NCI-H1436 (cell line): Measurements from ENCODE around the gene PSMD12.
"Not testable (repeated sequence)": the region's sequence is repeated elsewhere in the genome, so short reads cannot be mapped to it uniquely, and the experiment has no call there.

Source experiments
- DNase-seq: peaks from one replicate; lab custom pipeline; 2025; lab: John Stamatoyannopoulos, UW

The PSMD12 gene

DNA sequence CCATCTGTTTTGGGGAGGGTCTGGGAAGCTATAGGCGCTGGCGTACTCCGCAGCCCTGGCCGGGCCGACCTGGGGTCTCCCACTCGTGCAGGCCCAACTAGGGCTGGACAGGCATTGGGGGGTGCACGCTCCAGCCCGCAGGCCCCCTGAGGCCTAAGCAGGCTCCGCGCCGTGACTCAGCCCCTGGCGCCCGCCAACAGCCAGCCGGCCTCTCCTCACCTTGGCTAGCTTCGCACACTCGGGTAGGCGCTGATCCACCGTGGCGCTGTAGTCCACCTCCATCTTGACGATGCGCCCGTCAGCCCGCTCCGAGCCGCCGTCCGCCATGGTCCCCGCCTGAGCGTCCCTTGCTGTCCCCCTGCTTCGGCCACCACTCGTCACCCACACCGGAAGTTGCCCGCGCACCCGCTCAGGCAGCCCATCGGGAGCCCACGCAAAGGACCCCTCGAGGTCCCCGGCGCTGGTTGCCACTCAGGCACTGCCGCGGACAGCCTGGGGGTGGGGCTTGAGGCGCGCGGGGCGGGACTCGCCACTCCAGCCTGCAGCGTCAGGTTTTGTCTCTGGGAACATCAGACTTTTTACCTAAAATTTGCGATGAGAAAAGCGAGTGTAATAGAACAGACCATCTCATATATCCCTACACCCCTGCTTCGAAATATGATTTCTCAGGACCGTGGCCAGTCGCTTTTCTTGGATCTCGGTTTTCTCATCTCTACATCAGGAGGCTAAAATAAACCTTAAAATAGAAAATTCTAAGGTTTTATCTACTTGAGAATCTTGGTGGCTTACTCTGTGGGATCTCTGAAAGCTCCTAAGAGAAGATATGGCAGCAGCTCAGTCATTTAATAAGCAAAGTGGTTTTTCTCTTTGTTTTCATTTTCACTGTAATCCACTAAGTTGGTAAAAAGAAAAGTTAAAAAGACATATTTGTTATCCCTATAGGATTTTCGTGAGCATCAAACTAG is at the start of gene PSMD12:
PSMD12 (minus strand) TSS at position 385 of the 965 bp plus-strand sequence; CDS start at position 327, 58 bp downstream.
- peak; percentile 95 for DNase-seq

DNA sequence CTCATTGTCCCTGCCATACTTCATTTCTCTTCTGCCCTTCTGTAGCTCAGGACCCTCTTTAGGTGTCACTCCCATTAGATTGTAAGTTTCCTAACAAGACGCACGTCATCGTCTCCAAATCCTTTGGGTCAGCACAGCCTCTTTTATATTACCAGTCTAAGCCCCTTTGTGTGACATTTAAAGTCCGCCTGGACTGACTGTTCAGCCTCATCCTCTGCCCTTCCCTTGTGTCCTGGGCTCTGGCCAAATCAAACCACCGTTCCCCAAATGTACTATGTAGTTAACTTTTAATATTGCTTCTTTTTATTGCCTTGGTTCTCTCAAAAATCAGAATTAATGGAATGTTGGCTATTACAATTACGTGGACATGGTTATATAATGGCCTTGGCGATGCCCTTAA is 48.9 kb upstream of the PSMD12 start:
- DNase-seq, result no peak

DNA sequence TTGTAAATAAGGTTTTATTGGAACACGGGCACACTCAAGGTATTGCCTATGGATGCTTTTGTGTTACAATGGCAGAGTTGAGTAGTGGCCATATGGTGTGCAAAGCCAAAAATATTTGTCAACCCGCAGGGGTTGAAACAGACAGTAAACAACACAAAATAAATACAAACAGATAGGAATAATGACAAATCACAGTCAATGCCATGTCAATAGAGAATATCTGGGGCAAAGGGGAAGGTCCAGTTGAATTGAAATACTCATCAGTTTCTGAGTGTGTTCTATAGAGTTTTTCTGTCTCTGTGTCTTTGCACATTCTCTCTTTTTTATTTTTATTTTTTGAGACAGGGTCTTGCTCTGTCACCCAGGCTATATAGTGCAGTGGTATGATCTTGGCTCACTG is 48.2 kb upstream of the PSMD12 start:
- DNase-seq, result no peak

DNA sequence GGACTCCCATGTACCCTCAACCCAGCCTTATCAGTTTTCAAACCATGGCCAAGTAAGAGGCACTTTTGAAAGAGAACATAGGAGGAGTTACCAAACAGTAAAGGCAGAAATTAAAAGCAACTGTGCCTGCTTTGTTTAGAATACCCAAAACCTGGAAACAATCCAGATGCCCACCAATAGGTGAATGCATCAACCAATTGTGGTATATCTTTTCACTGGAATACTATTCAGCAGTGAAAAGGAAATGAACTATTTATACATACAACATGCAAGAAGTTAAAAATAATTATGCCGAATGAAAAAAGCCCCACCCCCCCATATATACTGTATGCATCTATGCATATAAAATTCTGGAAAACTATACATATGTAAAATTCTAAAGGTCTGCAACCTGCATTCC is 47.8 kb upstream of the PSMD12 start:
- no peak for DNase-seq

DNA sequence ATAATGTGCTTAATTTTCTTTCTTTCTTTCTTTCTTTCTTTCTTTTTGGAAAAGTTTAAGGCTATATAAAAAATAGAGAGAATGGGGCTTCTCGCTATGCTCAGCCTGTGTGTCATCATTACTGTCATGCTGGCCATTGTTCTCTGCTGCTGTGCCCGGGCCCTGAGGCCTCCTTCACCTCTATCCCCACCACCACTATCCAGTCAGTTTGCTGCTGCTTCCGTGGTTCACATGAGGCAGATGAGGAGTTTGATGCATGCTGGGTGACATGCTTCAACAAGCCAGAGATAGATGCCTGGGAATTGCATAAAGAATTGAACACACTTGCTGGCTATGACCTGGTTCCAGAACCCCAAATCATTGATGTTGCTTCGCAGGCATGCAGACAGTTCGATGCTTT is 47.0 kb upstream of the PSMD12 start:
- no peak for DNase-seq

DNA sequence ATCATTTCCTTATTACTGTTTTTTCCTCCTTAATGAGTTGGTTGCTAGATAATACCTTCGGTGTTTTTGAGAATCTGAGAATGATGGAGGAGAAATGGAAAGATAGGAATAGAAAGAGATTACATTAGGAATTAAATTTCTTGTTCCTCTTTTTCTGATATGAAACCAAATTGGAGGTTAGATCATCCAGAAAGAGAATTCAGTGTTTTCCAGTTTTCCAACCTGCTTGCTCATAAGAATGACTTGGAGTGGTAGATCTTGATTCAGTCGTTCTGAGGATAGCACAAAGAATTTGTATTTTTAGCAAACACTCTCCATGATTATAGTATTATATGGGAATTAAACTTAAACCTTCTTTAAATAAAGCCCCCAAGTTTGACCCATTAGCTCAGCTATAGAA is 46.6 kb upstream of the PSMD12 start:
- DNase-seq, result no peak

- DNase-seq, result no peak
Observed at GRCh38 chr17:67412032-67412431, 45.7 kb upstream of the PSMD12 start.

GRCh38 chr17:67411397-67411796 is 45.0 kb upstream of the PSMD12 start:
- DNase-seq, result no peak

DNA sequence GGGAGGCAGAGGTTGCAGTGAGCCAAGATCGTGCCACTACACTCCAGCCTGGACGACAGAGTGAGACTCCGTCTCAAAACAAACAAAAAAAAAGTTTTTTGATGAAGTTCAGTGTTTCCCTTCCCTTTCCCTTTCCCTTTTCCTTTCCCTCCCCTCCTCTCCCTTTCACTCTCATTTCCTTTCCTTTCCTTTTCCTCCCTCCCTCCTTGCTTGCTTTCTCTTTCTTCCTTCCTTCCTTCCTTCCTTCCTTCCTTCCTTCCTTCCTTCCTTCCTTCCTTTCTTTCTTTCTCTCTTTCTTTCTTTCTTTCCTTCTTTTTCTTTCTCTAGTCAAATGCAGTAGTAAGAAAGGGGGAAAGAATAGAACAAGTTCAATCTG is 42.1 kb upstream of the PSMD12 start:
- DNase-seq, result not testable (repeated sequence)

- no peak for DNase-seq
Observed at GRCh38 chr17:67403483-67403882, 37.1 kb upstream of the PSMD12 start.

- DNase-seq, result no peak
Observed at GRCh38 chr17:67403065-67403464, 36.7 kb upstream of the PSMD12 start.

- no peak for DNase-seq
Observed at GRCh38 chr17:67401598-67402504, 35.5 kb upstream of the PSMD12 start.

DNA sequence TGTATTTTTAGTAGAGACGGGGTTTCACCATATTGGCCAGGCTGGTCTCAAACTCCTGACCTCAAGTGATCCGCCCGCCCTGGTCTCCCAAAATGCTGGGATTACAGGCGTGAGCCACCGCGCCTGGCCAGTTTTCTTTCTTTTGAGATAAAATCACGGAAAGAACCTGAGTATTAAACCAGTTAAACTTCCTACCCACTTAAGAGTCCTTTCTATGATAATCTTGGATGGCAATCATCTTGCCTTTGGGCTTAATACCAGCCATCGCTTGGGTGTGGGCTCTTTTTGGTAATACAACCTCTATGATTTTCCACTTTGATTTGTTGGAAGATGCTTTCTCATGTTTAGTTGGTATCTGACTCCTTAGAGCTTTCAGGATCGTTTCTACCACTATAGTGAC is 34.7 kb upstream of the PSMD12 start:
- no peak for DNase-seq

- no peak for DNase-seq
Observed at GRCh38 chr17:67400193-67400592, 33.8 kb upstream of the PSMD12 start.

DNA sequence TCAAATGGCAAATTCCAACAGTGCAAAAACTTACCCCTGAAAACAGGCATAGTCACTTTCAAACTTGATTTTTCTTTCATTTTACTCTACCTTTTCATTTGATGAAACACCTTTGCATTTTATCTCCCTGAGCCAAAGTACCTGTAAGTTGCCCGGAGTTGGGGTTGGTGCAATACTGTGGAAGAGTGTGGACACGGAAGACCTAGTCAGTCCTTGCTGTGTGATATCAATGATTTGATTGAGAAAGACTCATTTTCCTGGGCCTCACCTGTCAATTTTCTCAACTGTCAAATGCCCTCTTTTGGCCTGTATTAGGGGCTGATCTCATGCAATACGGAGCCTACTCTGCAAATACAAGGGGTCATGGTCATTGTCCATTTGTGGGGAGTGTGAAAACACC is 33.3 kb upstream of the PSMD12 start:
- no peak for DNase-seq

DNA sequence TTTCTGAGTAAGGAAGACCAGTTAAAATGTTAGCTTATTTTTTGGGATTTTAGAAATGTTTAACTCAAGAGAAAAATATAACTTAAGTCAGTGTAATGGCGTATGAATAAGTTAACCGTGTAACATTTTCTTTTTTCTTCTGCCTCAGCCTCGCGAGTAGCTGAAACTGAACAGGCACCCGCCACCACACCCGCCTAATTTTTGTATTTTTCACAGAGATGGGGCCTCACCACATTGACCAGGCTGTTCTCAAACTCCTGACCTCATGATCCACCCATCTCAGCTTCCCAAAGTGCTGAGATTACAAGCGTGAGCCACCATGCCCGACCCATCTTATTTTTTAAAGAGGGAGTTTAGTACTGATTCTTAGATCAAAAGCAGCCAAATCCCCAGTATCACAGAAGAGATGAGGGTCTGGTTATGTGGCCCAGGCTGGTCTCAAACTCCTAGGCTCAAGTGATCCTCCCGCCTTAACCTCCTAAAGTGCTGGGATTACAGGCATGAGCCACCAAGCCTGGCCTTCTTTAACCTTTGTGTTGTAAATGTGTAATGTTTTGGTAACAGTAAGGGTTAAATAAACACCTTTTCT is 27.5 kb upstream of the PSMD12 start:
- no peak for DNase-seq

GRCh38 chr17:67392111-67392510 is 25.7 kb upstream of the PSMD12 start:
- DNase-seq, result no peak

- DNase-seq, result no peak
Observed at GRCh38 chr17:67390646-67391361, 24.4 kb upstream of the PSMD12 start.

DNA sequence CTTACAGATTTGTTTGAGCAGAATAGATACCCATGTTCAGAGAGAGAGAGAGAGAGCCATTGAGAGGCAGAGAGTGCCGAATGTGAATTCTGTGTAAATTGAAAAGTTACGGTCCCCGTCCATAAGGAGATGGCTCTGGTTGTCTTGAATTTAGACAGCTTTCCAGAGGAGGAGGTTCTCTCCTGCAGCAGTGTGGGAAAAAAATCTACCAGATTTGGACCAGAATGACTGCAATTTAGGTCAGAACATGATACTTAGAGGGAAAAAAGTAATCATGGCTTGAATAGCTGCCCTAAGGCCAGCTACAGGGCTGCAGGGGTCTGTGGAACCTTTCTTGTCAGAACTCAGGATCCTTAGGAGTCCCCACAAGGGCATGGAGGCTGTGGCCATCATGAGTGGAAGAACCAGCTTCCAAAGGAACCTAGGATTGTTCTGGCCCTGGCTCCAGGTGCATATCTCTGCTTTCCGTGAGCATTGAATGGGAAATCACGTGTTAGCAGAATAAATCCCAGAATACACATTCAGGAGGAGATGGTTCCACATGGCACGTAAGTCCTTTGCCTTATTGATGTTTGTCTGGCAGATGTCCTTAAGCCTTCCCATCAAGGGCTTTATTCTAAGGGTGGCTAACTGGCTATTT is 23.7 kb upstream of the PSMD12 start:
- DNase-seq, result no peak

DNA sequence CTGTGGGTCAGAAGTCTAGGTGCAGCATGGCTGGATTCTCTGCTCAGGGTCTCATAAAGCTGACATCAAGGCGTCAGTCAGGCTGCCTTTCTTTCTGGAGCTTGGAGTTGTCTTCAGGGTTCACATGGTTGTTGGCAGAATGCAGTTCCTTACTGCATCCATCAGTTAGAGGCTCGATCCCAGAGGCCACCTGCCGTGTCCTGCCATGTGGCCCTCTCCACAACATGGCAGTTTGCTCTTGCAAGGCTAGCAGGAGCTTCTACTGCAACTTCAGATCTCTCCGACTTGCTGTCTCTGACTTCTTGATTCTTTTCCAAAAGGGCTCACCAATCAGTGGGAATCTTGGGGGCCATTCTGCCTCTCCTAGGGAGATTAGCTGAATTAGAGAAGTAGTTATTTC is 22.6 kb upstream of the PSMD12 start:
- DNase-seq, result no peak

DNA sequence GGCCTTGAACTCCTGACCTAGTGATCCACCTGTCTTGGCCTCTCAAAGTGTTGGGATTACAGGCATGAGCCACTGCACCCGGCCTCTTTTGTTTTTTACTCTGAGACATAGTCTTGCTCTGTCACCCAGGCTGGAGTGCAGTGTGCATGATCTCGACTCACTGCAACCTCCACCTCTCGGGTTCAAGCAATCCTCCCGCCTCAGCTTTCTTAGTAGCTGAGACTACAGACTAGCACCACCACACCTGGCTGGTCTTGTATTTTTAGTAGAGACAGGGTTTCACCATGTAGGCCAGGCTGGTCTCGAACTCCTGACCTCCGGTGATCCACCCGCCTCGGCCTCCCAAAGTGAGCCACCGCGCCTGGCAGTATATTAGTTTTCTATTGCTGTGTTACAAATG is 22.2 kb upstream of the PSMD12 start:
- not testable (repeated sequence) for DNase-seq
